Hippocampal formation (tissue), 2 donors: ENCODE results near the gene KCND2.
"Not testable (repeated sequence)": the region's sequence is repeated elsewhere in the genome, so short reads cannot be mapped to it uniquely, and the experiment has no call there.

Experiments used
- DNase-seq, 2 donors: peaks; one replicate each; lab custom pipeline; 2025; lab: John Stamatoyannopoulos, UW

Gene KCND2

DNA sequence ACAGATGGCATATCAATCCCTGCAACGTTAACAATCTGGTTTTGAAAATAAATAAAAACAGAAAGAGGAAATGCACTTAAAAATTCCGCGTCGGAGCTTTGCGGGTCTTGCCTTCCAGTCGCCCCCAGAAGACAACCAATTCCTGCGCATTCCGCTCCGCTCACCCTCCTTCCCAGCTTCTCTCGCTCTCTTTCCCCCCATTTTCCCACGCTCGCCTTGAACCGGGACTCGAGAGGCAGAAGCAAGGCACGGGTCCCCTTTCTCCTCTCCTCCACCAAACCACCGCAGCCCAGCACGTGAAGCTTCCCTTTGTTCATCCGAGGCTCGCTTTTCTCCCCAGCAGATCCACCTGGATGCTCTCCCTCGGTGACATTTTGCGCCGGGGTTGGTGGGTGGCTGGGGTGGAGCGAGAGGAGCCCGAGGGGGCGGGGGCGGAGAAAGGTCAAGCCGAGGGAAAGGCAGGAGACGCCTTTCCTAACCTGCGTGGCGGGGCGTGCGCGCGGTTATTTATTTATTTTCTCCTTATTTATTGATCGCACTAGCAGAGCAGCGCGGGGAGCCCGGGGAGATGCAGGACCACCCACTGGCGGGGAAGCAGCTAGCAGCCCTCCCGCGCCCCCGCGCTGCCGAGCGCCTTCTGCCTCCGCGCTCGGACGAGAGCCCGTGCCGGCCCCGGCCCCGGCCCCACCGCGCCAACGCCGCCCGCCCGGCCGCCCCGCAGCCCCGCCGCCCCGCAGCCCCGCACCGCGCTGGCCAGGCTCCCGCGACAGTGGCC lies at the start of gene KCND2:
Gene KCND2, plus strand, starts transcription at position 475 of the 775 bp plus-strand sequence.
- peak in 1 of 2 donors; percentile 33 for DNase-seq

DNA sequence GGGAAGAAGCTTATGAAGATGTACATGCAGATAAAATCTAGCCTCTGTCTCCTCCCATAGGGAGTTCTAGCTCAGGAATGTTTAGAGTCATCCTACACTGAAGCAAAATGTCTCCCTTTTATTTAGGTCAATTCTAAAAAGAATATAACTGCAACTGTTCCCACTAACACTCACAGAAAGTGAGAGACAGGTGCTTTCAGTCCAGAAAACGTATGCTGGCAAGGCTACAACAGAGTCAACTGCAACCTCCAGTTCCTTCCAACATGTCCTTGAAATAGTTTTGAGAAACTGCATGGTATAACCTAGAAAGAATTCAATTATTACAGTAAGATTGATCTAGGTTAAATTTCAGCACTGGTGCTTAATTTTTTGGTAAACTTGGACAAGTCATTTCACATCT lies 46.8 kb upstream of the KCND2 start:
- DNase-seq, result no peak

DNA sequence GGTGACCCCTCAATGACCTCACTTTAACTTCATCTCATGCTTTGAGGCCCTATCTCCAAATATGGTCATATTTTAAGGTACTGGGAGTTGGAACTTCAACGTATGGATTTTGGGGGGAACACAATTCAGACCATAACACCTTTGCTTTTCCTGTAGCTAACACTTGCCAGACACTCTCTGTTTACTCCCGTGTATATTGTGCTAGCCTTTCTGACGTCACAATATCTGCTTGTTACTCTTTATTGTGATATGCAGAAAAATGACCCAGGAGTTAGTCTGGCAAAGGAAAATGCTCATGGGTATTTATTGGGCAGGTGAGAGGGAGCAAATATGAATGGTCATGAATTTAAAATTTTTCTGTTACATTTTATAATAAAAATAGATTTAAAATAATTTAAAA lies 45.7 kb upstream of the KCND2 start:
- no peak for DNase-seq

DNA sequence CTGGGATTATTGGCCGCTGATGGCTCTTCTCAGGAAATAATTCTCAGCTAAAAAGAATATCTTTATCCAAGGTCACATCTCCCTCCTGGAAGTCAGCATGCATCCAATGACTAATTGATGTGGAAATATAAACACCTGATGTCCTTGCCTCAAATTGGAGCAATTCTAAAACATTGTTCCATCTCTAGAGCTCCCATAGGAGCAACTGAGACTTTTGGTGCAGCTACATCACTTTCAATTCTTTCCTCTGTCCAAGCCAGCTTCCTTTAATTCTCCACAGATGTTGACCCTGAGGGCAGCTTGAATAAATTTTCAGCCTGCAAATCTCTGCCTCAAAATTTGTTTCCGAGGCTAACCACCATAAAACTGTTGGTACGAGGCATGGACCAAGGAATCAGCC lies 43.9 kb upstream of the KCND2 start:
- DNase-seq, result no peak

DNA sequence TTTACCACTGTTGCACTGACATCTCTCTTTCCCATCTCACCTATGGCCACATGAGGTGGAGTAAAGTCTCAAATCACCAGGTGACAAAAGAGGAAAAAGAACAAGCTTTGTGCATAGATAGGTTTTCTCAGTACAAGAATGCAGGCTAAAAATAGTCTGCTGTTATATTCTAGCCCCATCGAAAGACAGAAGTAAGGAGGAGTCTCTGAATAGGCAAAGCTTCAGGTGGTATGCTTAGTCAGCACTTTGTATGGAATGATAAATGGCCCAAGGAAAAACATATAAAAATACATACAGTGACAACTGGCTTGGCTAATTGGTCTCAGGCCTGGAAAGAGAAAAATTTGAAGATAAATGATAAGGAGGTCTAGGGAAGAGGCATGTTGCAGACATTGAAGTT lies 39.6 kb upstream of the KCND2 start:
- no peak for DNase-seq

DNA sequence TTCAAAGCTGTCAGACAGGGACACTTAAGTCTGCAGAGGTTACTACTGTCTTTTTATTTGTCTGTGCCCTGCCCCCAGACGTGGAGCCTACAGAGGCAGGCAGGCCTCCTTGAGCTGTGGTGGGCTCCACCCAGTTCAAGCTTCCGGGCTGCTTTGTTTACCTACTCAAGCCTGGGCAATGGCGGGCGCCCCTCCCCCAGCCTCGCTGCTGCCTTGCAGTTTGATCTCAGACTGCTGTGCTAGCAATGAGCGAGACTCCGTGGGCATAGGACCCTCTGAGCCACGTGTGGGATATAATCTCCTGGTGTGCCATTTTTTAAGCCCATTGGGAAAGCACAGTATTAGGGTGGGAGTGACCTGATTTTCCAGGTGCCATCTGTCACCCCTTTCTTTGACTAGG lies 32.6 kb upstream of the KCND2 start:
- not testable (repeated sequence) for DNase-seq

DNA sequence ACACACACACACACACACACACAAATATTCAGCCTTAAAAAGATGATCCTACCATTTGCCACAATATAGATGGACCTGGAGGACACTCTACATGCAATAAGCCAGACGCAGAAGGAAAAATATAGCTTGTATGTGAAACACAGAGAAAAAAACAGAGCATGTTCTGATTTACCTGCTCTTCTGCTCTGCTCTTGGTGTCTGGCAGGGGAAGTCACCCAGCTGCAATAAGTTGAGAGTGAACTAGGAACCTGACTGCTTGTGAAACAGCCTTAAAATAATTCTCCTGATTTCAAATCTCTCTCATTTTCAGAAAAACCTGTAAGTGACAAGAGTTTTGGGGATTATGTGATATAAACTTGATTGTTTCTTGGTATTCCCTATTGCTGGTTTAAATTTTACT lies 31.0 kb upstream of the KCND2 start:
- DNase-seq, result no peak

DNA sequence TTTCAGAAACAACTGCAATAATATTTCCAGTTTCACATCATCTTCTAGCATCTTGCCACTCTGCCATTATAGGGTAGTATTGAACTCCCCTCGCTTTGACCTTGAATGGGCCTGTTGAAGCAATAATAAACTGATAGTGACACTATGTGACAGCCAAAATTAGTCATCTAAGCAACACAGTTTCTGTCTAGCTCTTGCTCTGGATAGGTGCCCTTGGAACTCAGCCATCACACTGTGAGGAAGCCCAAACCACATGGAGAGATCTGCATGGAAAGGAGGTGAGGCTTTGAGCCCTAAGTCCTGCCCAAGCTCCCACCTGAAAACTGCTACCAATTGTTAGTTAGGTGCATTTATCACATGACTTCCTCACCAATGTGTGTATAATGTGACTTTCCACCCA lies 18.1 kb upstream of the KCND2 start:
- no peak for DNase-seq

DNA sequence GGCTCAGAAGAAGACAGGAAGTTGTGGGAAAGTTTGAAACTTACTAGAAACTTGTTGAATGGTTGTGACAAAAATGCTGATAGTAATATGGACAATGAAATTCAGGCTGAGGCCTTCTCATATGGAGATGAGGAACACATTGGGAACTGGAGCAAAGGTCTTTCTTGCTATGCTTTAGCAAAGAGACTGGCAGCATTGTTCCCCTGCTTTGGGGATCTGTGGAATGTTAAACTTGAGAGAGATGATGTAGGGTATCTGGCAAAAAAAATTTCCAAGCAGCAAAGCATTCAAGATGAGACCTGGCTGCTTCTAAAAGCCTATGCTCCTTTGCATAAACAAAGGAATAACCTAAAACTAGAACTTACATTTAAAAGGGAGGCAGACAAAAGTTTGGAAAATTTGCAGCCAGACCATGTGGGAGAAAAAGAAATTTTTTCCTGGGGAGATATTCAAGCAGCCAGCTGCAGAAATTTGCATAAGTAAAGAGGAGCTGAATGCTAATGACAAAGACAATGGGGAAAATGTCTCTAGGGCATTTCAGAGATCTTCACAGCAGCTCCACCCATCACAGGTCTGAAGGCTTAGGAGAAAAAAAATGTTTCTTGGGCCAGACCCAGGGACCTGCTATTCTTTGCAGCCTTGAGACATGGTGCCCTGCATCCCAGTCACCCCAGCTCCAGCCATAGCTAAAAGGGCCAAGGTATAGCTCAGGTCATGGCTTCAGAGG lies 16.5 kb upstream of the KCND2 start:
- DNase-seq, result no peak

DNA sequence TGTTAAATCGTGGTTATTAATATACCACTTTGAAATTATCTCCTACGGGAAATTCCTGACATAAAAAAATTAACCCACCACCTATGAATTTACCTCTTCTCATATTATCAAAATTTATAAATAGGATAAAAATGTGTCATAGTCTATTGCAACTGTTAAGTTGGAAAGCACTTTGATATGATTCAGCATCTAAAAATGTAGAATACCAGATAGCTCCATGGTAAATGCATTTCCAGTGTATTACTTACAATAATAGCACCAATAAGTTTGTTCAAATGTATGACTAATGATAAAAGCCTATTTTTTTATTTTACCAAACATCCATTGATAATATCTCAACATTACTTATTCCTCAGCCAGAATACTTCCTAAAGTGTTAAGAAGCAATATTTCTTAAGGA lies 13.6 kb upstream of the KCND2 start:
- DNase-seq, result no peak

DNA sequence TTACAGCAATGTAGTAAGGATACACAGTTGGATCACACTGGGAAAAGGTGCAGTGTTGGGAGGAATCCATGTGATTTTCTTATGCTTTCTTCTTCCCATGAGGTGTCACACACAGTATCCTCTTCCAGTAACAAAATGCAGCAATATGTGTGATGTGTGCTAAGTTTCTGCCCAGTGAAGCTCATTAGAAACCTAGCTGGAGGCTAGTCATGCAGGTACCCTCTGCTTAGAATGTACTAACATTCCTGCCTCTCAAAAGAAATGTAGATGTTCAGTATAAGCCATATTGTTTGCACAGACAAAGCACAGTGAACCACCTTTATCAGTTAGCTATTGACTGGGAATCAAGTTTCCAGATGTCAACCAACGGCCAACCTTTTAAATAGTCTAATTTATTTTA lies 12.9 kb upstream of the KCND2 start:
- no peak for DNase-seq

DNA sequence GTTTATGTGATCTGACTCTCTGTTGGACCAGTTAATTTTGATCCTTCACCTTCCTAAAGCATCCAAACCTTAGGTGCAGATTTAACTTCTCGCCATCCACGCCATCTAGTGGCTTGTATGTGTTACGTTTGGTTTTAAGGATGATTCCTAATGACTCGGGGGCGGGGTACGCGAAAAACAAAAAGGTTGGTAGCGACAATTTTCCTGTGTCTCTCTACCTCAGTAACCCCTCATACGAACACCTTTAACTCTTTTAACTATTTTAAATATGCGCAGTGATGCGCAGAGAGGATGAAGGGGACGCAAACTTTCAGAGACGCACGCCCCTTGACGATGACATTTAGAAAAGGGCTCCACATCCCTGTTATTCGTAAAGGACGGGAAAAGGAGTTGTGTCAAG lies 714 bp upstream of the KCND2 start:
- DNase-seq, result peak in 1 of 2 donors; percentile 46

DNA sequence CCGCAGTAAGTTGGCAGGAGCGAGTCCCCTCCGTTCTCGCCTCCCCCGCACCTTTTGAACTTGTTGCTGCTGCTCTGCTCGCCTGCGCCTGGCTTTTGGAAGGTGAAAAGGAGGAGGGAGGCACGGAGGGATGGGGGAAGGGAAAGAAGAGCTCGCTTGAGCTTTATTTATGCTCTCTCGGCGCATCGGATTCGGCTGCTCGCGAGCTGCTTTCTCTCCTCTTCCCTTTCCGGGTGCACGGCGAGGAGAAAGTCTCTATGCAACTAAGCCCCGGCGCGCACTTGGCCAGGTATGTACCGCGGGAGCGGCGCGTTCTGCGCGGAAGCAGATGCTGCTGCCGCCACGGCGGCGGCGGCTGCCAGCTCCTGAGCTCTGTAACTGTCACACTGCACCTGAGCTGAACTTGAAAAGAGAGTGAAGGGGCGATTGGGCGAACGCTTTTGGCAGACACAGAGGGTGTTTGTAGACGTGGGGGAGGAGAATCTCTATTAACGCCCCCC lies 551 bp downstream of the KCND2 start:
- DNase-seq, result peak in 1 of 2 donors; percentile 18

DNA sequence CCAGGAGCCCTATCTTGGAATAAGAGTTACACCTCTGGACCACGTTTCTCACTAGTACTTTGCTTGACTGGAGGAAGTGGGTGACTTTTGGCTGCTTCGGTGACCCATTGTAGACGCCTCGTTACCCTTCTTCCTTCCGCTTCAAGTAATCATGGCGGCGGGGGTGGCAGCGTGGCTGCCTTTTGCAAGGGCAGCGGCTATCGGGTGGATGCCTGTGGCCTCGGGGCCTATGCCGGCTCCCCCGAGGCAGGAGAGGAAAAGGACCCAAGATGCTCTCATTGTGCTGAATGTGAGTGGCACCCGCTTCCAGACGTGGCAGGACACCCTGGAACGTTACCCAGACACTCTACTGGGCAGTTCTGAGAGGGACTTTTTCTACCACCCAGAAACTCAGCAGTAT lies 1.5 kb downstream of the KCND2 start:
- DNase-seq, result no peak

DNA sequence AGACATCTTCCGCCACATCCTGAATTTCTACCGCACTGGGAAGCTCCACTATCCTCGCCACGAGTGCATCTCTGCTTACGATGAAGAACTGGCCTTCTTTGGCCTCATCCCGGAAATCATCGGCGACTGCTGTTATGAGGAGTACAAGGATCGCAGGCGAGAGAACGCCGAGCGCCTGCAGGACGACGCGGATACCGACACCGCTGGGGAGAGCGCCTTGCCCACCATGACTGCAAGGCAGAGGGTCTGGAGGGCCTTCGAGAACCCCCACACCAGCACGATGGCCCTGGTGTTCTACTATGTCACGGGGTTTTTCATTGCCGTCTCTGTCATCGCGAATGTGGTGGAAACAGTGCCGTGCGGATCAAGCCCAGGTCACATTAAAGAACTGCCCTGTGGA lies 1.9 kb downstream of the KCND2 start:
- DNase-seq, result no peak

DNA sequence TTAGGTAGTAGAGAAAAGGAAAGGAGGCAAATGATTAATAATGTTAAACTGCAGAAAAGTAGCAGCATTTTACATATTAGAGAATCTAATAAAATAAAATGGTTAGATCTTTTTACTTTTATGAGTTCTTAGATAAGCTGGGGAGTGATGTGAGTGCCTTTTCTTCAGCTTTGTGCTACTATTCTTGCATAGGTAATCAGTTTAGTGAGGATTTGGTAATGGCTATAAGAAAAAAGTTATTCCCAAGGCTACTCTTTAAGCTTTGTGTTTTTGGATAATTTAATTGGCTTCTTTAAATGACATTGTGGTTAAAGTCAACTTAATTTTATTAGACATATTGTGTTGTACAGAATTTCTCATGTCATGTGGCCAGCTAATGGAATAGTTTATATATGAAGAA lies 3.7 kb downstream of the KCND2 start:
- no peak for DNase-seq

DNA sequence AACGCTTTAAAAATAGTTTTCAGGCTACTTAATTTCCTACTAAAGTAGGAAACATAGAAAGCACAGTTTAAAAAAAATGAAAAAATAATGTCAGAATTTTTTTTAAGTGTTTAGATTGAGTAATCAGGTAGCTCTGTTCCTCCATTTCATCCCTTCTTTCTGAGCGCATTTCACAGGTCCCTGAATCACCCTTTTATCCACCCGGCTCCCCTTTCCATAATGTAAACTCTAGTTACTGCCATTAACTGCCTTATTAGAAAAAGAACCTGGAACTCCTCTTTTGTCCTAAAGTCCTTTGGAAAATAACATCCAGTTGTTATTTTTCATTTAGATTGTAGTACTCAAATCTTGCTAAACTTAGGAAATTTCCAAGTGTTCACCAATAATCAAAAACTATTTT lies 5.8 kb downstream of the KCND2 start:
- DNase-seq, result no peak

DNA sequence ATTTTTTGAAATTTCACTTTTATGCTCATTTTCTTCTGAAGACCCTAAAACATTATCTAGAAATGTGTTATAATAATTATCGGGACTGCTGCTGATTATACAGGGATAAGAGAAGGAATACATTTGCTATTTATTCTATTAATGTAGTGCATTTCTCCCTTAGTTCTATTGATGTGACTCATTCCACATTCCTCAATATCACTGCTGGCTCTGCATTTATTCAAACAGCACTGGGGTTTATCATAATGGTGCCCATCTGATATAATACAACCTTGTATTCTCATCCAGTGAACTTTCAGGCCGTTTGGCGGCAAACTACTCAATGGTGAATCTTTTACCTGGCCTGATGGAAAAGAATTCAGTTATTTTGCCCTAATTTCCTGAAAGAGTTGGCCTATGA lies 7.8 kb downstream of the KCND2 start:
- no peak for DNase-seq

DNA sequence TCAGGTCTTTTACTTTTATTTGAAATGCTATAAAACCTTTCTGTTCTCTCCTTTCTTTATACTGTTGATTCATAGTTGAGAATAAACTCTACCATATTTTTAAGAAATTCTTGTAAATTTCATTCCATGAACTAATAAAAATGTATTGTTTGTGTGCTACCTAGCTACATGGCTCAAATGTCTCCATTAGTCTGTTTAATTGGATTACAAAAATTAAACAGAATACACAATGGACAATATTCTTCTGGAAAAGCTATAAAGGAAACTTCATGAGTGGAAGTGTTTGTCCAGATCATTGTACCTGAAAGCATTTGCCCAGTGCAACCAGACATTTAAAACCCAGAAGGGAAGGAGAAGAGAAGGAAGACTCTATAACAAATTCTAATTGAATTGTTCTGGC lies 20.1 kb downstream of the KCND2 start:
- no peak for DNase-seq

DNA sequence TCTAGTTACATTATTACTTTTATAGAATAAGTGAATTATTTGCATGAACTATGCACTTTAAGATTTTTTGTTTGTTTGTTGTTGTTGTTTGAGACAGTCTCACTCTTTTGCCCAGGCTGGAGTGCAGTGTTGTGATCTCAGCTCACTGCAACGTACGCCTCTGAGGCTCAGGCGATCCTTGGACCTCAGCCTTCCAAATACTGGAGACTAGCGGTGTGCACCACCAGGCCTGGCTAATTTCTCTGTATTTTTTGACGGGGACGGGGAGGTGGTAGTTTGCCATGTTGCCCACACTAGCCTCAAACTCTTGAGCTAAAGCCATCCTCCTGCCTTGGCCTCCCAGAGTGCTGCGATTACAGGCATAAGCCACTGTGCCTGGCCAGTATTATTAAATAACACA lies 29.2 kb downstream of the KCND2 start:
- DNase-seq, result no peak

DNA sequence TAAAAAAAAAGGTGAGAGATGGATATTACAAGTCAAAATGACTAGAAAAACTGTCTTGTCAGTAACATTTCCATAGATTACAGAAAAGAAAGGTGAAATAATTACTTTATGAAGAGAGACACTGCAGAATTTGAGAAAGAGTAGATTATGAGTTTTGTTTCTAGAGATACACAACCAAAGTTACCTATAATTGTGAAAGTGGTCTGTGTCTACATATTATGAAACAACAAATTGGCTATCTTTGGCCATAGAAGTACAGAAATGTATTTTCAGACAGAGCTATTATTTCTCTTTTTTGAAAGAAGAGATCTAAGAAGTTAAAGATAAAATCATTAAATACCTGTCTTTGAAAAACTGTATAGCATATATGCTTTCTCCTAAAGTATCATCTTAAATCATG lies 30.1 kb downstream of the KCND2 start:
- no peak for DNase-seq

DNA sequence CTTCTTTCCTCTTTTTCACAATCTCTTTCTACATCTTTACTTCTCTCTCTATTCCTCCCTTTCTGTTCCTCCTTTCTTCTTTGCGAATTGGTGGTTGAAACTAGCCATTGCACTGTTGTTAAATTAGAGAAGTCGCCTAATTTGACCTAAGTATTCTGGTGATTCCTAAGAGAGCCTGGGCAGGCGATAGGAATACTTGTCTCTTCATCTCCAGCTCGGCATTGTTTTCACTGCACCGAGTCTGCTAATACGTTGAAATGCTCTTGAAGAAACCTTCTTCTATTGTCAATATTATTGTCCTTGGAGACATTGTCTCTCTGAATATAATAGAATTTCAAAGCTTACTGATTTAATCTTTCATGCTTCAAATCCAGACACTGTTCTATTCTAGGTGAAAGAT lies 31.7 kb downstream of the KCND2 start:
- no peak for DNase-seq

DNA sequence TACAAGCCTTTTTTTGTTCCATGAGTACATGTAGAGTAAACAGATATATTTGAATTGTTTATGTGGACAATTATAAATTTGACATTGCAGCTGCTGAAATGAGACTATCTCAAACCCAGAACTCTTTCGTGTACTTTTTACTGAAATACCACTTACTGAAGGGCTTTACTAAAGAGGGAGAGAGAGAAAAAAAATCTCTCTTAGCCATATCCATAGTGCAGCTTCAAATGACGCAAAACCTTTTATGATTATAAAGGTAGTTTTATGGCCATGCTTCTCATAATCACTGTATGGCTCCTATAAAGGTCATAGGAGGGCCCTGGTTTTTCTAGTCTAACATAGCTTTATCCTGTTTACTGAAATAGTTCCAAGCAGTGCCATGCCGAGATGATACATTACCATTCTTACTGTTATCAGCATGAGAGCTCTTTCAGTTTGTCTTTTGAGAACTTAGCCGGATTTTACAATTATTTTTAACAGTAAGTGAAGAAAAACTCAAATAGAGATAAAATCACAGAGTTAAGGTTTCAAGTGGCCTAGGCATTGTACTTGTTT lies 35.1 kb downstream of the KCND2 start:
- no peak for DNase-seq
